Inflammatory macrophage (primary cell): Measurements from ENCODE around the gene ALDH1A1.

Experiments used
- DNase-seq, 2 donors: peaks; one replicate each; pipeline ENCODE4 v3.0.0-alpha.2; 2020 to 2022

Gene ALDH1A1

GRCh38 chr9:72979405-72980100 lies 26.7 kb upstream of the ALDH1A1 start:
- no peak for DNase-seq

- no peak for DNase-seq
These were observed 25.9 kb upstream of the ALDH1A1 start for GRCh38 chr9:72978744-72979143.

- DNase-seq, result no peak
These were observed 24.8 kb upstream of the ALDH1A1 start for GRCh38 chr9:72977670-72978069.

GRCh38 chr9:72974501-72974900 lies 21.6 kb upstream of the ALDH1A1 start:
- no peak for DNase-seq

- no peak for DNase-seq
These were observed 19.8 kb upstream of the ALDH1A1 start for GRCh38 chr9:72972636-72973035.

- no peak for DNase-seq
These were observed 18.6 kb upstream of the ALDH1A1 start for GRCh38 chr9:72971411-72971810.

- peak; percentile 55 to 58 for DNase-seq
These were observed 7.6 kb upstream of the ALDH1A1 start for GRCh38 chr9:72960446-72960845.

- DNase-seq, result no peak
These were observed 5.8 kb upstream of the ALDH1A1 start for GRCh38 chr9:72958485-72959281.

- peak; percentile 39 to 76 for DNase-seq
These were observed 2.7 kb upstream of the ALDH1A1 start for GRCh38 chr9:72955571-72955970.

GRCh38 chr9:72955126-72955455 lies 2.2 kb upstream of the ALDH1A1 start:
- DNase-seq, result no peak

GRCh38 chr9:72954431-72955125 lies 1.7 kb upstream of the ALDH1A1 start:
- peak in 1 of 2 donors; percentile 52 for DNase-seq

GRCh38 chr9:72952381-72952690 lies 517 bp downstream of the ALDH1A1 start:
- no peak for DNase-seq

- DNase-seq, result peak; percentile 77 to 78
These were observed 1.1 kb downstream of the ALDH1A1 start for GRCh38 chr9:72951520-72952380.

GRCh38 chr9:72950875-72951442 lies 1.9 kb downstream of the ALDH1A1 start:
- DNase-seq, result no peak

- DNase-seq, result no peak
These were observed 2.9 kb downstream of the ALDH1A1 start for GRCh38 chr9:72949918-72950325.

- no peak for DNase-seq
These were observed 3.6 kb downstream of the ALDH1A1 start for GRCh38 chr9:72949244-72949582.

GRCh38 chr9:72948575-72949243 lies 4.1 kb downstream of the ALDH1A1 start:
- DNase-seq, result no peak

- DNase-seq, result no peak
These were observed 4.8 kb downstream of the ALDH1A1 start for GRCh38 chr9:72947984-72948465.

GRCh38 chr9:72946821-72947220 lies 6.0 kb downstream of the ALDH1A1 start:
- DNase-seq, result no peak

GRCh38 chr9:72946318-72946717 lies 6.5 kb downstream of the ALDH1A1 start:
- DNase-seq, result no peak

GRCh38 chr9:72945391-72945790 lies 7.5 kb downstream of the ALDH1A1 start:
- DNase-seq, result no peak
